ACC112 (cell line): ENCODE results near the gene FBLN2.

Experiments used
- H2AFZ ChIP-seq: fragments of 200-600 bp; sonication (generic); one replicate; pipeline ENCODE4 v1.6.0; 2017; ENCODE audit warnings: antibody characterized with exemption, low read length; ENCODE audit not compliant: unreplicated experiment
- H3K27ac ChIP-seq: fragments of 200-600 bp; sonication (generic); 2 replicates; pipeline ENCODE4 v1.5.1; 2014; ENCODE audit warnings: low read depth, mild to moderate bottlenecking, antibody characterized with exemption, low read length, moderate library complexity
- H3K27me3 ChIP-seq: fragments of 200-600 bp; sonication (generic); 2 replicates; pipeline ENCODE4 v1.6.1; 2014; ENCODE audit warnings: mild to moderate bottlenecking, antibody characterized with exemption, low read length, moderate library complexity, mixed read lengths; ENCODE audit not compliant: insufficient read depth
- H3K36me3 ChIP-seq: fragments of 200-600 bp; sonication (generic); 2 replicates; pipeline ENCODE4 v1.6.1; 2016; ENCODE audit warnings: mild to moderate bottlenecking, antibody characterized with exemption, low read length, moderate library complexity, mixed read lengths; ENCODE audit not compliant: insufficient read depth
- H3K4me1 ChIP-seq: fragments of 200-600 bp; sonication (generic); one replicate; pipeline ENCODE4 v1.6.1; 2016; ENCODE audit warnings: low read length, mixed read lengths; ENCODE audit not compliant: insufficient read depth, unreplicated experiment, control insufficient read depth
- H3K4me3 ChIP-seq: fragments of 200-600 bp; sonication (generic); 2 replicates; pipeline ENCODE4 v1.5.1; 2014; ENCODE audit warnings: mild to moderate bottlenecking, low read depth, low read length
- H3K79me2 ChIP-seq: fragments of 200-600 bp; sonication (generic); one replicate; pipeline ENCODE4 v1.6.0; 2016; ENCODE audit warnings: low read length; ENCODE audit not compliant: control insufficient read depth, unreplicated experiment, insufficient read depth

The FBLN2 gene

DNA sequence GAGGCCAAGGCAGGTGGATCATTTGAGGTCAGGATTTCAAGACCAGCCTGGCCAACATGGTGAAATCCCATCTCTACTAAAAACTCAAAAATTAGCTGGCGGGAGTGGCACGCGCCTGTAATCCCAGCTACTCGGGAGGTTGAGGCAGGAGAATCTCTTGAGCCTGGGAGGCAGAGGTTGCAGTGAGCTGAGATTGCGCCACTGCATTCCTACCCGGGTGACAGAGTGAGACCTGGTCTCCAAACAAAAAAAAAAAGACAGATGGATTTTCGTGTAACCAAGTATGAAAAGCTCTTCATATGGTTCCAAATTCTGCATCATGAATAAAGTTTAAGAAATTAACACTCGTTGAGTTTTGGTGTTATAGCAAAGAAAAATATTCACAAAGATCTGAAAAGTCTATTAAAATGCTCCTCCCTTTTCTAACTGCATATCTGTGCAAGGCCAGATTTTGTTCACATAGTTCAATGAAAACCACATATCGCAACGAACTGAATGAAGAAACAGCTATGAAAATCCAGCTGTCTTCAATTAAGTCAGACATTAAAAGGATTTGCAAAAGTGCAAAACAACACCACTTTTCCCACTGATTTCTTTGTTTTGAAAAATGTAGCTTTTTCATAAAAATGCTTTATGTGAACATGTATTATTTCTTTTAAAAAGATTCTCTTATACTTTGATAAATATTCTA lies 23.8 kb upstream of the FBLN2 start:
- Histone ChIP-seq H3K27me3 (no peaks in the 10 kb centered on the region), H3K36me3 (no peaks in the 10 kb centered on the region), H3K4me1 (peaks cover 4% of the 10 kb centered on the region), H3K4me3 (no peak overlapping the region), H2AFZ (no peak overlapping the region), H3K27ac (no peak overlapping the region), H3K79me2 (no peaks in the 10 kb centered on the region)

DNA sequence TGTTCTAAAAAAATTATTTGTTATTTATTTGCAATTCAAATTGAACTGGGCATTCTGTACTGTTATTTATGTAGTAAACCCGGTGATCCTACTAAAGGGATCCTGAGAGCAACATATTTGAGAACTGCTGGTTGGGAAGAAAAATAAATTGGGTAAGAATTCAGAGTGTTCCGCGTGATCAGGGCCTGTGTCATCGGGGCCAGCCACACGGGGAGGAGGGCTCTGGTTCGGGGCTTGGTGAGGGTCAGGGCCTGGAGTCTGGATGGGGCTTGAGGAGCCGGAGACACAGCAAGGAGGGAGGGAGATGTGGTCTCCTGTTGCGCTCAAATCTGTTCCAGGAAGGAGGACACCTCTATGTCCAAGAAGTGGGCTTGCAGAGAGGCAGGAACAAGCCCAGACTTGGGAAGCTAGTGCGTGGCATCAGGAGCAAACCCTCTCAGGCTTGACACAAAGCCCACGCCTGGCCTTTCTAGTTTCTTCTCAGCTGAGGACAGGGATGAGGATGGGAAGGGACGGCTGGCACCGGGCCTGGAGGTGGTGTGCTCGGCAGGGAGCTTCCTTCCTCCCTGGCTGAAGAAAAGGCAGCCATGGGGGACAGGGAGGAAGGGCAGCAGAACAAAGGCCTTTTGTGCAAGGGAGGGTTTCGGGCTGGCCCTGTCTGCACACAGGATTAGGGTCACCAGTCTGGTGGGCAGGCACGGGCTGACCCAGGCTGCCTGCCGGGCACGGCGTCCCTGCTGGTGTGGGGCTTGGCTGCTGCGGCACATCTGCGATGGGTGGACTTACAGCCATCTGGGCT lies 22.9 kb upstream of the FBLN2 start:
- no peak overlapping the region for H3K4me3 ChIP-seq
- peaks cover 4% of the 10 kb centered on the region for H3K4me1 ChIP-seq
- no peak overlapping the region for H2AFZ ChIP-seq
- no peaks in the 10 kb centered on the region for H3K36me3 ChIP-seq
- H3K27me3 ChIP-seq: no peaks in the 10 kb centered on the region
- H3K79me2 ChIP-seq: no peaks in the 10 kb centered on the region
- no peak overlapping the region for H3K27ac ChIP-seq

- Histone ChIP-seq H3K4me1 (peaks cover 4% of the 10 kb centered on the region), H3K27ac (no peak overlapping the region), H3K27me3 (no peaks in the 10 kb centered on the region), H3K36me3 (no peaks in the 10 kb centered on the region), H3K79me2 (no peaks in the 10 kb centered on the region), H3K4me3 (no peak overlapping the region), H2AFZ (no peak overlapping the region)
These were observed 22.3 kb upstream of the FBLN2 start for GRCh38 chr3:13526626-13526949.

GRCh38 chr3:13528217-13528867 lies 20.6 kb upstream of the FBLN2 start:
- no peaks in the 10 kb centered on the region for H3K36me3 ChIP-seq
- no peaks in the 10 kb centered on the region for H3K27me3 ChIP-seq
- no peaks in the 10 kb centered on the region for H3K79me2 ChIP-seq
- no peak overlapping the region for H2AFZ ChIP-seq
- no peak overlapping the region for H3K27ac ChIP-seq
- no peak overlapping the region for H3K4me3 ChIP-seq
- H3K4me1 ChIP-seq: peaks cover 4% of the 10 kb centered on the region

- no peak overlapping the region for H3K27ac ChIP-seq
- H2AFZ ChIP-seq: no peak overlapping the region
- H3K36me3 ChIP-seq: no peaks in the 10 kb centered on the region
- peaks cover 4% of the 10 kb centered on the region for H3K4me1 ChIP-seq
- no peaks in the 10 kb centered on the region for H3K79me2 ChIP-seq
- no peaks in the 10 kb centered on the region for H3K27me3 ChIP-seq
- H3K4me3 ChIP-seq: no peak overlapping the region
These were observed 19.5 kb upstream of the FBLN2 start for GRCh38 chr3:13529196-13530112.

DNA sequence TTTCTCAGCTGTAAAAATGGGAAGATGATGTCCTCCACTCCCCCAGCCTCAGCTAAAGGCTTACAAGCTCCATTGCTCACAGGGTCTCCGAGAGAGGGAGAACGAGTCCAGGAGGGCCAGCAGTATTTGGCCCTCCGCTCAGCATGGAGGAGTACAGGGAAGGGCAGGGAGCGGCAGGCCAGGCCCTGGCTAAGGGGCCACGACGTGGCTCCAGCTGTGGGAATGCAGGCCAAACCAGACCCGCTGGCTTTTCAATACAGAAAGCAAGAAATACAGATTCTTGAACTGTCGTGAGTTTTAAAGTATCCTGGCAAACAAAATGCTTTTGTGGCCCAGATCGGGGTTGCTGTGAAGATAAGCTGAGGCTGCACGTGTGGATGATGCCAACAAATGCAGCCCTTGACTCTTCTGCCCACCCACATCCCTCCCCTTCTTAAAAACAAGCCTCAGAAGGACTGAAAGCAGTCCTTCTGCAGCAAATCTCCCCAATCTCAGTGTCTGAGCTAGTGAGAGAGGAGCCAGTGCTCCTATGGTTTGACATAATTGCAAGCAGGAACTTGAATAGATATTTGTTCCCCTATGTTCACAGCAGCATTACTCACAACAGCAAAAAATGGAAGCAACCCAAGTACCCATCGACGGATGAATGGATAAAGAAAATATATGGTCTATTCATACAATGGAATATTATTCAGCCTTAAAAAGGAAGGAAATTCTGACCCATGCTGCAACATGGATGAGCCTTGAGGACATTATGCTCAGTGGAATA lies 18.5 kb upstream of the FBLN2 start:
- no peaks in the 10 kb centered on the region for H3K36me3 ChIP-seq
- peaks cover 4% of the 10 kb centered on the region for H3K4me1 ChIP-seq
- no peak overlapping the region for H2AFZ ChIP-seq
- no peaks in the 10 kb centered on the region for H3K79me2 ChIP-seq
- no peaks in the 10 kb centered on the region for H3K27me3 ChIP-seq
- H3K27ac ChIP-seq: no peak overlapping the region
- no peak overlapping the region for H3K4me3 ChIP-seq

GRCh38 chr3:13532085-13532484 lies 16.8 kb upstream of the FBLN2 start:
- Histone ChIP-seq H3K79me2 (no peaks in the 10 kb centered on the region), H3K36me3 (no peaks in the 10 kb centered on the region), H2AFZ (no peak overlapping the region), H3K27me3 (no peaks in the 10 kb centered on the region), H3K27ac (no peak overlapping the region), H3K4me1 (peaks cover 10% of the 10 kb centered on the region), H3K4me3 (no peak overlapping the region)

DNA sequence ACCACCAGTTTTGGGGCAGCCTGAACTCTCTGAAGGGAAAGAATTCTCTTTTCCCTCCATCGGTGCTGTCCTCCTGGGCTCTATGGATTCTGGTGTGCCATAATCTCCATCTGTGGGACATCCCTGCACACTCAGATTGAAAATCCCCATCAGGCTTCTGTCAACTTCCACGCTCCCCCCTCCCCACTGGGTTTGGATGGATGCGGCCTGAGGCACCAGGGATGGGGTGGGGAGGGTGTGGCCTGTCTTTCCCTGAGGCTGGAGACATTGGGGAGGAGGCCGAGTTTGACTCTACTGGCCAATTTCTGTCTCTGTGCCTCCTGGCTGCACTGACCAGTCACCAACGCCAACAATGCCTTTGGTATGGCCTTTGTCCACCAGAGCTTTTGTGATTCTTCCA lies 16.3 kb upstream of the FBLN2 start:
- no peaks in the 10 kb centered on the region for H3K79me2 ChIP-seq
- no peak overlapping the region for H3K4me3 ChIP-seq
- no peak overlapping the region for H2AFZ ChIP-seq
- no peaks in the 10 kb centered on the region for H3K36me3 ChIP-seq
- H3K27me3 ChIP-seq: no peaks in the 10 kb centered on the region
- H3K27ac ChIP-seq: no peak overlapping the region
- peaks cover 16% of the 10 kb centered on the region for H3K4me1 ChIP-seq

- peaks cover 28% of the 10 kb centered on the region for H3K4me1 ChIP-seq
- H3K79me2 ChIP-seq: no peaks in the 10 kb centered on the region
- H3K27ac ChIP-seq: no peak overlapping the region
- H3K27me3 ChIP-seq: no peaks in the 10 kb centered on the region
- no peak overlapping the region for H3K4me3 ChIP-seq
- H2AFZ ChIP-seq: no peak overlapping the region
- H3K36me3 ChIP-seq: no peaks in the 10 kb centered on the region
These were observed 15.0 kb upstream of the FBLN2 start for GRCh38 chr3:13533885-13534301.

DNA sequence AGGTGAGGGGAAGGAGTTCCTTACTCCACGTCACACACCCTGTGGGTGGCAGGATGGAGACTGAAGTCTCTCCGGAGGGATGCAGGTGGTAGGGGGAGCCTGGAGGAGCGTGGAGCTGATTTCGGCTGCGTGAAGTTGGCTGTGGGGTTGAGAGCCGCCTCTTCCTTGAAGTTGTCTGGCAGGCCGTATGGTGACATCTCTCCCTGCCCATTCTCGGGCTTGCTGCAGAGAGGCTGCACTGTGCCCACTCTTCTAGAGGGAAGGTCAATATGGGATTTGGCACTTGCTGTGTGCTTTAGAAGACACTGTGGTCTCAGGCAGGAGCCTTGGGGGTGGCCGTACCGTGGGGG lies 13.4 kb upstream of the FBLN2 start:
- Histone ChIP-seq H3K4me3 (no peak overlapping the region), H3K36me3 (no peaks in the 10 kb centered on the region), H2AFZ (no peak overlapping the region), H3K79me2 (no peaks in the 10 kb centered on the region), H3K4me1 (peaks cover 43% of the 10 kb centered on the region), H3K27ac (no peak overlapping the region), H3K27me3 (no peaks in the 10 kb centered on the region)
